Lower leg skin (tissue), 3 donors: ENCODE measurements around the gene ABCB9.

ENCODE experiments used
- CTCF ChIP-seq, 3 donors: fragments of 450-650 bp; IDR thresholded peaks; one replicate each; pipeline ENCODE4 v1.5.1; 2016; ENCODE audit warnings: antibody characterized with exemption in 3 of 3, mild to moderate bottlenecking in 3 of 3, moderate library complexity in 2 of 3
- POLR2A ChIP-seq, 2 donors: fragments of 450-650 bp; IDR thresholded peaks; one replicate each; pipeline ENCODE4 v1.6.1; 2016 to 2017; ENCODE audit warnings: antibody characterized with exemption in 2 of 2, mild to moderate bottlenecking in 1 of 2, moderate library complexity in 1 of 2

GRCh38 chr12:122920687-122921086 lies 45.6 kb downstream of the ABCB9 start:
- no peak for TF ChIP-seq POLR2A (IDR thresholded peaks at IDR 0.05)
- TF ChIP-seq CTCF (IDR thresholded peaks at IDR 0.05) = no peak
